Urinary bladder (tissue), 4 donors: Measurements from ENCODE around the gene AKAP12. TPM values are rescaled to one million over a fixed set of nuclear protein-coding genes. Genes with fewer than 3 reads are reported as not detected.

Experiments used
- DNase-seq: peaks from one replicate; pipeline ENCODE4 v3.0.0-alpha.2; 2015; ENCODE audit errors: extremely low spot score
- H3K27ac ChIP-seq: one replicate; pipeline ENCODE4 v1.5.1; 2013; ENCODE audit warnings: low read depth, mild to moderate bottlenecking, moderate library complexity
- H3K36me3 ChIP-seq: one replicate; pipeline ENCODE4 v1.6.1; 2013; ENCODE audit warnings: mild to moderate bottlenecking, moderate library complexity; ENCODE audit not compliant: insufficient read depth
- H3K4me1 ChIP-seq: one replicate; pipeline ENCODE4 v1.6.1; 2013; ENCODE audit warnings: mild to moderate bottlenecking, moderate library complexity; ENCODE audit not compliant: insufficient read depth
- H3K4me3 ChIP-seq: one replicate; pipeline ENCODE4 v1.5.1; 2013; ENCODE audit warnings: low read depth, low read length
- WGBS: extraction: QIAGEN DNeasy Blood & Tissue Kit; methylation state at CpG from one replicate; pipeline ENCODE4 v1.1.7; 2013; 5-methylcytosine and 5-hydroxymethylcytosine counted together
- polyA plus RNA-seq: library from polyadenylated mRNA; stranded (reverse); fragments of 200-250 nt; gene quantifications from one replicate; pipeline ENCODE4 v1.2.3, GENCODE V29; 2013
- total RNA-seq: library from RNA; depleted of rRNA; stranded (reverse); fragments of >200 nt; gene quantifications from one replicate; pipeline ENCODE4 v1.2.3, GENCODE V29; 2014
- donor health status: healthy with polysubstance abuse.
- donor health status: healthy.

Gene AKAP12
- total and polyA plus RNA-seq, 2 donors = 43.3 to 226 TPM

GRCh38 chr6:151248295-151248694 lies 8.5 kb downstream of the AKAP12 start:
- Histone ChIP-seq H3K4me3 (no peak overlapping the region), H3K36me3 (no peaks in the 10 kb centered on the region), H3K4me1 (no peaks in the 10 kb centered on the region), H3K27ac (no peak overlapping the region)
- no peak for DNase-seq
- WGBS = 93% methylated on average over 3 of the region's 3 CpGs

- 84% methylated on average over 6 of the region's 6 CpGs for WGBS
- no peak for DNase-seq
- Histone ChIP-seq H3K36me3 (no peaks in the 10 kb centered on the region), H3K4me3 (no peak overlapping the region), H3K27ac (no peak overlapping the region), H3K4me1 (peaks cover 3% of the 10 kb centered on the region)
These were observed 12.9 kb downstream of the AKAP12 start for GRCh38 chr6:151252634-151253033.

DNA sequence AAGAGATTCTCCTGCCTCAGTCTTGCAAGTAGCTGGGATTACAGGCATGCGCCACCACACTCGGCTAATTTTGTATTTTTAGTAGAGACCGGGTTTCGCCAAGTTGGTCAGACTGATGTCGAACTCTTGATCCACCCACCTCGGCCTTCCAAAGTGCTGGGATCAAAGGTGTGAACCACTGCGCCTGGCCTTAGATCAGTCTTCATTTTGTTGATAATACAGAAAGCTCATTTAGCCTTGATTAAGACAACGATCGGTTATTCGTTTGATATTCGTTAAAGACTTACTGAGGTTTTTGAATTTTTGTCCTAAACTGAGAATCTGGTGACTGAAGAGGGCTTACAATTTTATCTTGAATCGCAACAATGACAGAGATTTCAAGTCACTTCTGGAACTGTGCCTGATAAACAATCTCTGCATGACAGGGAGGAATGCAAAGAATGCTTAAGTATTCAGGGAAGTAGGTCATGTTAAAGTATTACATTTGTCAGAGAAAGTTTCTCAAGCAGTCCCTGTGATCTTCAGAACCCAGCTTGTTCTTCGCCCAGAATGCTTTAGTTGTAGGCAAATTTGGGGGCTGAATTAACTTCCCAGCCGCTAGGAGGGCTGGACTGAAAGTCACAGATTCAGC lies 14.8 kb downstream of the AKAP12 start:
- Histone ChIP-seq H3K4me3 (no peak overlapping the region), H3K4me1 (peaks cover 3% of the 10 kb centered on the region), H3K36me3 (no peaks in the 10 kb centered on the region), H3K27ac (no peak overlapping the region)
- 54% methylated on average over 14 of the region's 14 CpGs for WGBS
- DNase-seq = no peak

GRCh38 chr6:151255811-151256210 lies 16.0 kb downstream of the AKAP12 start:
- Histone ChIP-seq H3K4me1 (peaks cover 3% of the 10 kb centered on the region), H3K27ac (no peak overlapping the region), H3K4me3 (no peak overlapping the region), H3K36me3 (no peaks in the 10 kb centered on the region)
- no peak for DNase-seq
- WGBS = 85% methylated on average over 3 of the region's 3 CpGs

DNA sequence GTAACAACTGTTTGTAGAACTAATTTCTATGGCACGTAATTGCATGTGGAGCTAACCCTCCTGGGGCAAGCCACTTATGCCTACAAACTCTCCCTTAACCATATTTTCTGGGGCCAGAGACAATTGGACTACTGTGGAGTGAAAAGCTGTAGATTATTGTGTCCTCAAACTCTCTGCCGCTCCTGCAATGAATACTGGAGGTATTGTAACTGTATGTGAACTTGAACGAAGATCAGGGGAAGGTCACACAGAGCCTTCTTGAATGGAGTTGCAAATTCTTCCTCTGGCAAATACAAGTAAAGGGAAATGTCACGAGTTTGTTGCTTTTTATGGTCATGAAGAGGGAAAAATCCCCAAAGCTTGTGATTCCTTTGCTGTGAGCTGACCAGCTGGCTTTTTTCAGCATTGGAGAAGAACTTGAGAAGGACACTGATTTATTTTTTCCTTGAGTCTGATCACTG lies 18.2 kb downstream of the AKAP12 start:
- peak; percentile 32 for DNase-seq
- Histone ChIP-seq H3K4me1 (peaks cover 3% of the 10 kb centered on the region), H3K36me3 (no peaks in the 10 kb centered on the region), H3K27ac (no peak overlapping the region), H3K4me3 (no peak overlapping the region)
- WGBS = 19% methylated on average over 4 of the region's 4 CpGs

- H3K36me3 ChIP-seq = no peaks in the 10 kb centered on the region
- no peak for DNase-seq
- 74% methylated on average over 4 of the region's 4 CpGs for WGBS
- H3K4me3 ChIP-seq = no peak overlapping the region
- H3K27ac ChIP-seq = no peak overlapping the region
- H3K4me1 ChIP-seq = peaks cover 1% of the 10 kb centered on the region
These were observed 20.4 kb downstream of the AKAP12 start for GRCh38 chr6:151260205-151260604.

- DNase-seq = no peak
- H3K27ac ChIP-seq = no peak overlapping the region
- H3K4me1 ChIP-seq = no peaks in the 10 kb centered on the region
- H3K36me3 ChIP-seq = no peaks in the 10 kb centered on the region
- WGBS = 79% methylated on average over 1 of the region's 1 CpG
- H3K4me3 ChIP-seq = no peak overlapping the region
These were observed 23.3 kb downstream of the AKAP12 start for GRCh38 chr6:151263035-151263434.

DNA sequence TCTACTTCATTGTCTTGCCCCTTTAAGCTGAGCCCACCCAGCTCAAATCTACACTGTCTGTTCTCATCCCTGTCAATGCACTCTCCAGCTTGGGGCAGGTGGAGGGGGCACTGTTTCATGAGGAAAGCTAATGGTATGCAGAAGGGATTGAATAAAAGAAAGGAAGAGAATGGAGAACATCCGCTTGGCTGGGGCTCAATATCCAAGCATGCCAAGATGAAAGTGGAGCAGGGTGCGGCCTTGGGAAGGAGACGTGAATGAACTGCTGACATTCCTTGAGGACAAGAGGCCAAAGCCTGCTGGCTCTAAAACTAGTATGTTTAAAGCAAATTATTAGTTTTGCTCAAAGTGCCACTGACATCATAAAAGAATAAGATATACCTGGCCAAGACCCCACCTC lies 24.2 kb downstream of the AKAP12 start:
- H3K27ac ChIP-seq = no peak overlapping the region
- DNase-seq = no peak
- H3K4me3 ChIP-seq = no peak overlapping the region
- no peaks in the 10 kb centered on the region for H3K36me3 ChIP-seq
- WGBS = 52% methylated on average over 3 of the region's 3 CpGs
- no peaks in the 10 kb centered on the region for H3K4me1 ChIP-seq

DNA sequence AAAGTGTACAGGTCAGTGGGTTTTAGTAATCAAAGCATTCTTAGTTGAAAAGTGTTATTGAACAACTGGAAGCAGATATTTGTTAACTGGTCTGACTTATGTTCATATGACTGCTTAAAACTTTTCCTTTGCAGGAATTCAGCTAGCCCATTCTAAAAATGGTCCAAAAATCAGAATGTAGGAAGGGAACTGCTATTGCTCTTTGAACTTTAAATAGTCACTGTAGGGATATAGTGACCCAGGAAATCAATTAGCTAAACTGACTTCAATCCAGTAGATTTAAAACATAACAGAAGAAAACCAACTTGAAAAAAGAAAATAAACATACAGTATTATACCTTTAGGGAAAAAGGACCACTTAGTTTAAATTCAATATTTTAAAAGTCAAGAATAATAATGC lies 25.5 kb downstream of the AKAP12 start:
- no peak overlapping the region for H3K27ac ChIP-seq
- no peak overlapping the region for H3K4me3 ChIP-seq
- H3K36me3 ChIP-seq = no peaks in the 10 kb centered on the region
- no peak for DNase-seq
- H3K4me1 ChIP-seq = peaks cover 1% of the 10 kb centered on the region

GRCh38 chr6:151269321-151269995 lies 29.7 kb downstream of the AKAP12 start:
- no peak overlapping the region for H3K27ac ChIP-seq
- no peak for DNase-seq
- H3K4me3 ChIP-seq = no peak overlapping the region
- peaks cover 1% of the 10 kb centered on the region for H3K4me1 ChIP-seq
- no peaks in the 10 kb centered on the region for H3K36me3 ChIP-seq
- 68% methylated on average over 4 of the region's 4 CpGs for WGBS

- no peak overlapping the region for H3K4me3 ChIP-seq
- H3K4me1 ChIP-seq = no peaks in the 10 kb centered on the region
- DNase-seq = no peak
- WGBS = 85% methylated on average over 6 of the region's 6 CpGs
- H3K36me3 ChIP-seq = no peaks in the 10 kb centered on the region
- no peak overlapping the region for H3K27ac ChIP-seq
These were observed 35.4 kb downstream of the AKAP12 start for GRCh38 chr6:151275121-151275520.

DNA sequence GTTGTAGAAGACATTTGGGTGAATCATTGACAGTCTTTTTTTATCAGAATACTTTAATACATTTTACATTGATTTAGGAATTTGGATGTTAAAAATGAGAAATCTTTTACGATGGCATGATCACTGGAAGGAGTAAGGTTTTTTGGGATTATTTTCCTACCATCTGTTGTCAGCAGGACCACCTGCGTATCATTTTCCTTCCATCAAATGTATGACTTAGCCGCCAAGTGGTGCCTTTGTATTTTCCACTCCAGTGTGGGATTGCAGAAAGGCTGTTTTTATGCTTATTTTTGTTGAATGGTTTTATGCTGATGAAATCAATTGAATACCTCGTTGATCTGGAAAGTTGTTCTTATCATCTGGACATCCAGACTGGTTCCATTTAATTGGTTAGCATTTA lies 35.8 kb downstream of the AKAP12 start:
- Histone ChIP-seq H3K36me3 (no peaks in the 10 kb centered on the region), H3K4me1 (no peaks in the 10 kb centered on the region), H3K4me3 (no peak overlapping the region), H3K27ac (no peak overlapping the region)
- DNase-seq = no peak
- 90% methylated on average over 4 of the region's 4 CpGs for WGBS

DNA sequence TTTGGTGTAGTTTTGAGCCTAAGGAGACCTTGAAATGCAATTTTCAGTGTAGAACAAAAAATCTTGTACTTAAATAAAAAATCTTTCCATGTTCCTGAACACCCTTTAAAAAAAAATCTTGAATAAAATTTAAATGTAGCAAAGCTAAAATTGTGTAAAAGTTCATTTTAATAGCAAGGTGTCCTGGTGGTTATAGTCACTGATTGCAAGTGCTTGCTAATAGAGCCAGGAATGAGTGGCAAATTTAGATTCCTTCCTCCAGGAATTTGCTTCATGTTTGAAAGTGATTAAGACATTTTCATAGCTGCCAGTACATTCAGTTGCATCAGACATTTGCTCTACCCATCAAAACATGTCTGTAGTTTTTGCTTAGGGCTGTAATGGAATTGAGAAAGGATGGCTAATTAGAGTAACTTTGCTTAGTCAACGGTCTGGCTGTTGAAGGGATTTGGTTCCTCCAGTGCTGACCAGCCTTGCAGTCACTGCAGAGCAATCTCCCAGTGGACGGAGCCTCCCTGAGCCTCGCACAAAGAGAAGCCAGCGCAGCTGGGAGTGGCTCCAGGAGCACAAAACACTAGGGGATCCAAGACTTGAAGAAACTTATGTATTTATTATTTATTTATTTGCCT lies 36.5 kb downstream of the AKAP12 start:
- 32% methylated on average over 4 of the region's 4 CpGs for WGBS
- Histone ChIP-seq H3K36me3 (no peaks in the 10 kb centered on the region), H3K4me3 (no peak overlapping the region), H3K27ac (no peak overlapping the region), H3K4me1 (no peaks in the 10 kb centered on the region)
- DNase-seq = no peak

- Histone ChIP-seq H3K36me3 (no peaks in the 10 kb centered on the region), H3K4me1 (no peaks in the 10 kb centered on the region), H3K4me3 (no peak overlapping the region), H3K27ac (no peak overlapping the region)
- 94% methylated on average over 2 of the region's 2 CpGs for WGBS
- no peak for DNase-seq
These were observed 40.1 kb downstream of the AKAP12 start for GRCh38 chr6:151279891-151280290.
